Activated CD8-positive, alpha-beta memory T cell treated with anti-CD3 and anti-CD28 coated beads, Interleukin-2, amount 50 U/mL, for 24 hours (primary cell): ENCODE measurements around the gene PVALEF.

Source experiments
- DNase-seq: peaks from one replicate; pipeline ENCODE4 v3.0.0-alpha.2; 2020; ENCODE audit errors: extremely low read depth

Gene PVALEF

DNA sequence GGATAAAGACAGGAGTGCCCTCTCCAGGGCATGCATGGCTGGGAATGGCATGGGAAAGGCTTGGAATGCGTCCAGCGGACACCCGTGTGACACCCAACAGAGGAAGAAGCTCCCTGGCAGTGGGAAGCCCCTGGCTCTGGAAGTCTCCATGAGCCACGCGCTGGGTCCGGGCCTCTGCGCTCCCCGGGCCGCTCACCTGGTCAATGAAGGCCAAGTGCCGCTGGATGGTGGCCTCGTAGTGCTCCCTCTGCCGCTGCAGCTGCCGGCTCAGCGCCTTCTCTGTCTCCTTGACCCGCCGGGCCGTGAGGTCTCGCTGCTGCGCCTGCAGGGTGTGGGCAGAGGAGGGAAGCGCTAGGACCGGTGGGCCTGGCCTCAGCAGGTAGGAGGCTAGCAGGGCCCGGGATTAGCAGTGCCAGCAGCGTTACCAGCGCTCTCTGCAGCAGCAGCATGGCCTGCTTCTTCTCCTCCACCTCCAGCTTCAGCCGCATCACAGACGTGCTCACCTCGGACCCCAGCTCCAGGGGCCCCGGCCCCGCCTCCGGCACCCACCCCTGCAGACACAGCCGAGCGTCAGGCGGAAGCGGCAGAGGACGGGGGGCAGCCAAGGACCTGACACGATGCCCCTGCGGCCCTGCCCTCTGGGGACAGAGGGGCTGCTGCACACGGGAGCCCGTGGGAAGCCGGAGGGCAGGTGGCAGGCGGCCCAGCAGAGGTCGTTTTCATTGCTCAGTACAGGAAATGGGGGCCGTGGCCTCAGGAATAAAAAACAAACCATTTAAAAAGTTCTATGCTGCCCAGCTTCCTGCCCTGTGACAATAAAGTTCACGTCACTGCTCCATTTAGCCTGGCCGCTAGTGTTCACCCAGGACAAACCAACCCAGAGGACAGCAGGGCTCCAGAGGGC is 31.4 kb downstream of the PVALEF start:
- DNase-seq = no peak

DNA sequence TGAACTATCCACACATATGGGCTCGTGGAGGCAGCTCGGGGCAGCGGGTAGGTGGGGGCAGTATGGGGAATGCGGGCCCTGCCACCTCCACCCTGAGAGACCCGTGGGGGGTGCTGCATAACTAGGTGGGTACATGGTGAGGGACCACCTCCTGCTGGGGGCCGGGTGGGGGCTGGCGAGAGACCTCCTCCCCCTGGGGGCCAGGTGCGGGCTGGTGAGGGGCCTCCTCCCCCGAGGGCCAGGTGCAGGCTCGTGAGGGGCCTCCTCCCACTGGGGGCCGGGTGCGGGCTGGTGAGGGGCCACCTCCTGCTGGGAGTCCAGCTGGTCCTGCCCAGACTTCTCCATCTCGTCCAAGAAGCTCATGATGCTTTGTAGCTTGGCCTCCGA is 32.1 kb downstream of the PVALEF start:
- DNase-seq = no peak

DNA sequence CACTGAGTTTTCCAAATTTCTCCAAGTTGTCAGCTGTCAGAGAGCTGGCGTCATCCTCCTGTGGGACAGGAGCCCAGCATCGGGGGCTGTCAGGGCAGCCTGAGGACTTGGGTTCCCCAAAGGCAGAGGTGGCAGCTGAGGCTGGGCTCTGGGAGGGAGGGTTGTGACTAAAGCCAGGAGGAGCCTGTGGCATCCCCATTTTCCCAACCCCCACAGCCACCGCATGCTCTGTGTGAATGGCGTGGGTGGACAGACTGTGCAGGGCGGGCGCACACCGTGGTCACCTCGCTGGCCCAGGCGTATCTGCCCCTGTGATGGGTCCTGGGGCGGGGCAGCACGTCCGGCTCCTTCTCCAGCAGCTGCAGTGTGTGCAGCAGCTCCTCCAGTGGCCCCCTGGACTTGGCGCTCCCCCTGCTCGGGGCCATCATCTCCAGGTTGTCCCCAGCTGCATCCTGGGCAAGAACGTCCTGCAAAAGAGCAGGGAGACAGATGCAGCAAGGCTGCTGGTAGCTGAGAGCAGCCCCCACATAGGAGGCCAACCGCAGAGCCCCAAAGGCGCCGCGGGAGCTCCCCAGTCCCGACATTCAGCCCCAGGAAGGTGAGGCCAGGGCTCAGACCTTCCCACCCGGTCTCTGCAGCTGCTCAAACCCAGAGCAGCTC is 32.7 kb downstream of the PVALEF start:
- DNase-seq = no peak

DNA sequence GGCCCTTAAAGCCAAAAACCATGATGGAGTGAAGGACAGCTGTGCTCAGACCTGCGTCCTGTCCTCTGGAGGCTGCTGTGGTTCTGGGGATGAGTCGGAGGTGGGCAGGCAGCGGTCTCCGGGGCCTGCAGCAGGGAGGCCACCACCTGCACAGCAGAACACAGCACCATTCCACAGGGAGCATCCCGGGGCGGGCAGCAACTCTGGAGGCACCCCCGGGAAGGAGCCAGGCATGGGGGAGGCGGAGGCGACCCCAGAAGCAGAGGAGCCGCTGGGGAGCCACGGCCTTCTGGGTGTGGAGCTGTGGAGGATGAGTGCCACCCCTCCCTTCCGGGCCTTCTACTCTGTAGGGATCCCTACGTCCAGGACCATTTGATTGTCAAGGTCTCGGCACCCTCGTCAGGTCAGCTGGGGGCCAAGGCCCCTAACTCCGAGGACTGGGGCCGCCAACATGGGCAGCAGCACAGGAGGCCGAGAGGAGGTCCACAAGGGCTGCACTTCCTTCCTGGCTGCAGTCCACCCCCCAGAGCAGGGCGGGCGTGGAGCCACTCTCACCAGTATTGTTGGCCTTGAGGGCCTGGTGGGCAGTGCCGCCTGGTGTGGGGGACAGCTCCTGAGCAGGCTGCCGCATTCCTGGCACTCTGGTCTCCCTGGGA is 33.6 kb downstream of the PVALEF start:
- DNase-seq = no peak

DNA sequence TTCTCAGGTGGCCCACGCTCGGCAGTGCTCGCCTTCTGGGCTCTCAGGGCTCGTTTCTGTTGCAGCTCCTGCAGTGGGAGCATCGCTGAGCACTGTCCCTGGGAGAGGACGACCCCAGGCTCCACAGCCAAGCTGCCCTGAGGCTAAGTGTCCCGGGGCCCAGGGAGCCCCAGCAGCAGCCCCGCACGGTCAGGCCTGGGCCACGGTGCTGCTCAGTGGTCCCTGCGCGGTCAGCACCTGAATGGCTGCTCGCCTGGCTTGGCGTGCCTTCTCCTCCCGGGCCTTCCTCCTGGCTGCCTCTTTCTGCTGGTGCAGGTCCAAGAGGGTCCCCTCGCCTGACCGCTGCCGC is 34.1 kb downstream of the PVALEF start:
- no peak for DNase-seq

DNA sequence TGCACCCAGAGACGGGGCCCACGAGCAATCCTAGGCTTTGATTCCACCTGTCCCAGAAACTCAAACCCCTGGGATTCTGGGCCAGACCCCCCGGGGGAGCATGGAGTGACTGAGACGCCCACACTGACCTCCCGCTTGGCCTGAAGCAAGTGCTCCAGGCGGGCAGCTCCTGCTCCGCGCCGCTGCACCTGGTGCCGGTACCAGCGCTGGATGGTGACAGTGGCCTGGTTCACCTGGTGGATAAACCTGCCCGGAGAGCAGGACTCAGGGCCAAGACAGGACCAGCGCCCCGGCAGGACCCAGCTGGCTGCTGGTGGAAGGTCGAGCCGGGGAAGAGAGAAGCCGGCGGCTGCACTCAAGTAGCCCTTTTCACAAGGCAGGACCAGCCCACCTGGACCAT is 34.9 kb downstream of the PVALEF start:
- no peak for DNase-seq

DNA sequence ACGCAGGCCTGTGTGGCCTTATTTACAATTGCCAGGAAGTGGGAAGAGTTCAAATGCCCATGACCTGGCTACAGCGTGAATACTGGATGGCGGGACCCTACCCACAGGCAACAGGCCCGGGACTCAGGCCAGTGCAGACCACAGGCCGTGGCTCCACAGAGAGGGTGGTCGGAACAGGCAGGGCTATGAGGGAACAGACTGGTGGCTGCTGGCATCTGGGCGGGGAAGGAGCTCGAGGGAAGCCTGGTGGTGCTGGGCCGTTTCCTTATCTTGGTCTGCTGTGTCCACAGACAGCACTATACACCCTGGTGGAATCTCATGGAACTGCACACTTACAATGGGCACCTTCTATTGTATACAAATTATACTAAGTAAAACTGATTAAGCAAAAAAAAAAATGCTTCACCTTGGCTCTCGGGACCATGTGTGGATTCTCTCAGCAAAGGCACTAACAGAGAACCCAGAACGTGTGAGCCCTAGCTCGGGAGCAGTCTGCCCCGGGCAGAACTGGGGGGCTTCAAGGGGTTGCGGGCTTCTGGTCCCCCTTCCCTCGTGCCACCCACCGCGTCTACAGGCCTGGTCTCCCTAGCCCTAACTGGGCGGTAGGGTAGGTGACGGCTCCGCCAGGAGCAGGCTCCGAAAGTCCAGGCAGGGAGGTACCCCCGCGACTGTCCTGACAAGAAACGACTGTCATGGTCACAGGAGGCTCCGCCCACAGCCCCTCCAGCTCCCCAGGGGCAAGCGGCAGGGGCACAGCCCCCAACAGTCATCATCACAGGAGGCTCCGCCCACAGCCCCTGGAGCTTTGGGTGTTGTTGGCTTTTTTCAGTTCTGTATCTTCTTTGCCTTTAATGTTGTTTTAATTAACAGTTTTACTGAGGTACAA is 35.6 kb downstream of the PVALEF start:
- no peak for DNase-seq

DNA sequence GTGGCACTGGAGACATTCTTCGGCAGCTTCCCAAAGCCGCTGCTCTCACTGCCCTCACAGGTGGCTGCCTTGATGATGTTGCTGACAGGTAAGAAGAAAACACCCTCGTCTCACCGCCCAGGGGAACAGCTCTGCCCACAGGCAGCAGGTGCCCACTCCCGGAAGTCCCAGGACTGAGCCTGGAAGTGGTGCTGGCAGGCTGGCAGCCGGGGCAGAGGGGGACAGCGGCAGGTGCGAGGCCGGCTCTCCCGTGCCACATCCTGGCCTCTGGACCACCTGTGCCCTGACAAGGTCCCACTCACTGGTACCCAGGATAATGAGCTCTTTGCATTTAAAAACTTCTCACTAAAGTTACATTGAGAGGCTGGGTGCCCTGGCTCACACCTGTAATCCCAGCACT is 37.0 kb downstream of the PVALEF start:
- DNase-seq = no peak

DNA sequence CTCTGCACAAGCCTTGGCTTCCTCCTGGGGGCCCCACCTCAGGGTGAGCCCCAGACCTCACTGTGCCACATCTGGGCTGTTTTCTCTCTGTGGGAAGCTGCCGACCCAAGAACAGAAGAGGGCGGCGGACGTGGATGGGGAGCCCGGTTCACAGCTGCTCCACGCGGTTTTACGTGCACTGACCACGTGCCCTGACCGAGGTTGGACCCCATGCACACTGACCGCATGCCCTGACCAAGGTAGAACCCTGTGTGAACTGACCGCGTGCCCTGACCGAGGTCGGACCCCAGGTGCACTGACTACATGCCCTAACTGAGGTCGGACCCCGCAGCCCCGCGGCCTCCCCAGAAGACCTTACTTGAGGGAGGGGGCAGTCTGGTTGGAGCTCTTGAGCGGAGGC is 37.8 kb downstream of the PVALEF start:
- DNase-seq = no peak

DNA sequence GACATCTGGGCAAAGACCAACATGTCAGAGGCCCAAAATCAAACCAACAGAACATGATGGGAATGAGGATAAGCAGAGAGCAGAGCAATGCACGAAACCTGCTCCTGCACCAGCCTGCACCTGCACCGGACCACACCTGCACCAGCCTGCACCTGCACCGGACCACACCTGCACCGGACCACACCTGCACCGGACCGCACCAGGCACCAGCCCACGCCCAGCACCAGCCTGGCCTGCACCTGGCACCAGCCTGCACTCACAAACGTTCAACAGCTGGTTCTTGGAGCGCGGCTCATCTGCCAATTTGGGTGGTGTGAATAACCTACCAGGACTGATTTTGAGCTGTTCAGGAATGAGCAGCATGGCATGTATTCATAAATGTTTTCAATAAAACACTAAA is 39.3 kb downstream of the PVALEF start:
- no peak for DNase-seq

DNA sequence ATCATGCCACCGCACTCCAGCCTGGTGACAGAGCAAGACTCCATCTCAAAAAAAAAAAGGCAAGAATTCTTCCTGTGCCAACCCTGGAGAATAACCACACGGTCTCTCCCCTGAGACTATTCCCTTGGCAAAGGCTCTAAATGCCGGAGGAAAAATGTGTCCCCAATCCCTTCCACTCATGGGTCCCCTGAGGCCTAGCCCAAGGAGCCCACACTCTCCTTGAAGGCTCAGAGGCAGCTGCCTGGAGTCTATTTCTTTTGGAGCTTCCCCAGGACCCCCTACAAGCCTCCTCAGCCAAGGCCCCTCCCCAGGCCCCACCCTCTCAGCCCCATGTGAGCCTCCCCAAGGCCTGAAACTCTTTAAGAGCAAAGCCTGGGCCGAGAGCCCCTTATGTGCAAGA is 40.9 kb downstream of the PVALEF start:
- no peak for DNase-seq

DNA sequence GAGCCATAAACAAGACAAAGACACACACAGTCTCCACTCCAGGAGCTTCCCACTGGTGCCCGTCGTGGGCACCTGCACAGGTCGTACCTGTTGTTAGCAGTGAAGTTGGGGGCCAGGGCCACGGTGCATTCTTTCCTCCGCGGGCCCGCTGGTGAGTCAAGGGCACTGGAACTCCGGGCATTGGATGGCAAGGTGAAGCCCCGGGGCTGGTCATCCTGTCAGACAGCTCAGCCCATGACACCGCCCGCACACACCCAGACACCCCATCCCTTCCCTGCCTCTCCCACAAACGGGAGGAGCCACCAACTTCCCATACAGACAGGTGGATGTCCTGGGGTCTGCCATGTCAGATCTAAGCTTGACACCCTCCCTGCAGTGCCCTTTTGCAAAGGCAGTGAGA is 41.4 kb downstream of the PVALEF start:
- no peak for DNase-seq

DNA sequence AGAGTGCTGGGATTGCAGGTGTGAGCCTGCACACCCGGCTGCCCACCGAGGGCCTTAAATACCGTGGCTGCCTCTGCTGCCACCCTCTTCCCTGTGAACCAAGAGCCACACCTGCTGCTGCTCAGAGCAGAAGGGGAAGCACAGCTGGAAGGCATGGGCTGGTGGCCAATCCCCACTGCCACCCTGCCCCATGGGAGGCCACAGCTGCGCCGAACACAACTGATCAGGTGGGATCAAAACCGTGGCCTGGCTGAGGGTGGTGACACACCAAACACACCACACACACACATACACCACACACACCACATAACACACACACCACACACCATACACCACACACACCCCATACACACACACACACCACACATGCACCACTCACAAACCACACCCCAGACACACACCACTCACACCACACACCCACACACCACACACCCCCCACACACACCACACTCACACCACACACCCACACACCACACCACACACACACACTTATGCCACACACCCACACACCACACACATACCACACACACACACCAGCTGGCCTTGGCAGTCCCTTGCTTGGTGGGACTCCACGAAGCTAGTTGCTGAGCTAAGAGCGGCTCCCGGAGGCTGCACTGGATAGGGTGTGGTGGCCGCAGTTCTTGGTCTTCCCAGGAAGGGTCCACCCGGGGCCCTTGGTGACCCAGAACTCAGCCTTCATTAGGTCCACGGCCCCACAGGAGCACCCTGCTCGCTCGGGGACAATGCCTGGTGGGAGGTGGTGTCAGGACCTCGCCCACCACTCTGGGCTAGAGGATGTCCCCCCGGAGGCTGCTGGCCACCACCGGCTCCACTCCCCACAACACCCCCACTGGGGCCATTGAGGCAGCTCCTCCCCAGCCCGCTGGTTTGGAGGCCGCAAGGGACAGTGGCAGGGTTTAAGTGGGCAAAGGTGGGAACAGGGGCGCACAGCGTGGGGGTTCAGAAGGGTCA is 42.6 kb downstream of the PVALEF start:
- no peak for DNase-seq

DNA sequence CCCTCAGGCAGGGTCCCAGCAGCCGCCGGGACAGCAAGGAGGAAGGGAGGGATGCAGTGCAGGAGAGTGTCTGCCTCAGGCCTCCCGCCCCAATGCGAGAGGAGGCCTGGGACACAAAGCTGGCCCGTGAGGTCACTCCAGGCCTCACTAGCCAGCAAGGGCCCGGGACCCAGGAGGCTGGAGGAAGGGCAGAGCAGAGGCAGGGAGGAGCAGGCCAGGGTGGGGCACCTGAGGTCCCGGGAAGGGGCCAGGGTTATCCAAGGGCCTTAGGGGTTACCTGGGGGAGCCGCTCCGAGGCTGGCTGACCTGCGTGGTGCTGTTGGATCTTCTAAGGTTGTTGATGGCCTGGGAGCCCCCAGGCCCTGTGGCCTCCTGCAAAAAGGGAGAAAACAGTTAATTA is 43.3 kb downstream of the PVALEF start:
- DNase-seq = no peak

DNA sequence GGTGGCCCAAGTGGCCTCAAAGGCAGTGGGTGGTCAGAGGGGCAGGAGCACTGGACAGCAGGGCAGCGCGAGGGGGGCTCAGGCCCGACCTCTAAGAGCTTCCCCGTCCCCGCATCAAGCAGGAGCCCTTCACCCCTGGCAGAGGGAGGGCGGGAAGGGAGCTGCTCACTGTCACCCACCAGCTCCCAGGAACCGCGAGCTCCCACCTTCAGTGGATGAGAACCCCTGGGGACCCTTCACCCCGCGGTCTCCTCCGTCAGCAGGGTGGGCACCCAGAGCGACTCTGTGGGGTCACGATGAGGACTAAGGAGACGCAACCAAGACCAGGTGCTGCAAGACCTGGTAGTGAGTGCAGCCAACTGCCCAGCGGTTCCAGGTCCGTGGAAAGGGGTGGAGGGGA is 43.8 kb downstream of the PVALEF start:
- no peak for DNase-seq

DNA sequence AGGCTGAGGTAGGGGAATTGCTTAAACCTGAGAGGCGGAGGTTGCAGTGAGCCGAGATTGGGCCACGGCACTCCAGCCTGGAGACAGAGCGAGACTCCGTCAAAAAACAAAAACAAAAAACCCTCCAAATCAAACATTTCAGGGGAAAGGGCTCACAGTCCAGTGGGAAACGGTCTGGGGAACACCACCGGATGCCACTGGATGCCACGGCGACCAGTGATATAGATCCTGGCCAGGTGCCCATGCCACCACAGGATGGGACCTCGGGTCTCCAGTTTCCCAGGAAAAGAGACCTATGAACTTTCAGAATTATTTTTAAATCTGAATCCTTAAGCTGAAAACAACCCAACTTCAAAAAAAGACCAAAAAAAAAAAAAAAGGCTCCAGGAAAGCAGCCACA is 45.2 kb downstream of the PVALEF start:
- no peak for DNase-seq

DNA sequence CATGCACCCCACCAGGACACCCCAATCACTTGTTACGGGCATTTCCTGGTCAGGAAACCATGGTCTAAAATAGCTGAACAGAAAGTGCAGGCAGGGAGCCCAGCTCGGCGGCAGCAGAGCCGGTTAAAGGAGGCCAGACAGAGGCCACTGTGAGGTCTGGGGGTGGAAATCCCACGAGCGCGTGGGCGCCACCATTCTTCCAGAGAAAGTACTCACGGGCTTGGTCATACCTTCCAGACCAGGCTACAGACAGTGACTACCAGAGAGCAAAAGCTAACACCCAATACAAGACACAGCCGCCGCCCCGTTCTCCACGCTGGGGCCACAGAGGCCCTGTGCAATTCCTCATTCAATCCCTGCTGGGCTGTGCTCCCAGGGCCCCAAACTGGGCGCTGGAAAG is 45.6 kb downstream of the PVALEF start:
- no peak for DNase-seq

DNA sequence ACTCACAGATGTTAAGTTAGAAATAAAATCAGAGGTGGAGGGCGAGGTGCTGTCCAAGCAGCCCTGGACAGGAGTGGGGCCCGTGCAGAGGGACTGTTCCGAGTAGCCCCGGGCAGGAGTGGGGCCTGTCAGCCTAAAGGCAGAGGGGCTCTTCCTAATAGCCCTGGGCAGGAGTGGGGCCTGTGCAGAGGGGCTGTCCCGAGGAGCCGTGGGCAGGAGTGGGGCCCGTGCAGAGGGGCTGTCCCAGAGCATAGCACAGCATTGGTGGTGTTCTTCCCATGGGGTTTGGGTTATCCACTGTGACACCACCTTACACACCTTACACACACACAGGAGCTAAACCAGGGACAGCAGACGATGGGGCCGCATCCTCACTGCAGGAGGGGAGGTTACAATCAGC is 47.1 kb downstream of the PVALEF start:
- no peak for DNase-seq

DNA sequence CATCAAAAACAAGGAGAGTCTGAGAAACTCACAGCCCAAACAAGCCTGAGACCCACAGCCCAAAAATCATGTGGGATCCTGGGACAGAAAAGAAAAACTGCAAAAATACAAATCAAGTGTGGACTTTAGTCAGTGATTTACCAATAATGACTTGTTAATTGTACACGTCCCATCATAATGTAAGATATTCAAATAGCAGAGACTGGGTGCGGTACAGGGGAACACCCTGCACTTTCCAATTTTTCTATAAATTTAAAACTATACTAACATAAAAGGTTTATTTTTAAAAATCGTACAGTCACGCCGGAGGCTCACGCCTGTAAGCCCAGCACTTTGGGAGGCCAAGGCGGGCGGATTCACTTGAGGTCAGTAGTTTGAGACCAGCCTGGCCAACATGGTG is 48.7 kb downstream of the PVALEF start:
- DNase-seq = no peak

DNA sequence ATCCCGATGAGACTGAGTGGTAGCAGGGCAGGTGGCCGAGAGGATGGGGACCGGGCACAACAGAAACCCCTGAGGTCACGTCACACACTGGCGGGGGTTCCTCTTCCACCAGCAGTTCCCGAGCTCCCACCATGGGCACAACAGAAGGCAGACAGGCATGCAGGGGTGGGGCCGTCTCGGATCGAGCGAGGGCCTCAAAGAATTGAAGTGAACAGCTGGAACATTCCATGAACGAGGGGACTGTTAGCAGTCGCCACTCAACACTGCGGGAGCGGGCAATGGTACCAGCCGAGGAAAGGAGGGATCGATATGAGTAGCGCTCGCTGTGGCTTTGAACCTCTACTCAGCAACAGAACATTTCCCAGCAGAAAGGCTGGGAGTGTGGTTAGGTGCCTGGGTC is 52.2 kb downstream of the PVALEF start:
- no peak for DNase-seq

DNA sequence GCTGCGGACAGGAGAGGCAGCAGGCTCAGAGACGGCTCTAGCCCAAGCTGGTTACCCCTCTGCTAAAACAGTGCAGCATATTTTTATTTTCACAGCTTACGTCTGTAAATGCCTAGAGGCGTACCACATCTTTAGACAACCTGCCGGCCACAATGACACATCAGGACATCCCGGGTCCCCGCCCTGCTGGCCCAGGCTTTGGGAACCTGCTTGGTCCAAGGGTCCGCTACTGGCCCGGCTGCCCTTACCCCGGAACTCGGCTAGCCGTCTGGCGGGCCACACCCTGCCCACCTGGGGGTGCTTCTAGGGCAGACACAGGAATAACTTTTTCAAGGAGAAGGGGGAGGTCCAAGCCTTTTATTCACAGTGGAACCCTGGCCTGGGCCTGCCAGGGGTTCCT is 53.2 kb downstream of the PVALEF start:
- DNase-seq = no peak
